ENCODE results near the gene NTMT1.

DNA sequence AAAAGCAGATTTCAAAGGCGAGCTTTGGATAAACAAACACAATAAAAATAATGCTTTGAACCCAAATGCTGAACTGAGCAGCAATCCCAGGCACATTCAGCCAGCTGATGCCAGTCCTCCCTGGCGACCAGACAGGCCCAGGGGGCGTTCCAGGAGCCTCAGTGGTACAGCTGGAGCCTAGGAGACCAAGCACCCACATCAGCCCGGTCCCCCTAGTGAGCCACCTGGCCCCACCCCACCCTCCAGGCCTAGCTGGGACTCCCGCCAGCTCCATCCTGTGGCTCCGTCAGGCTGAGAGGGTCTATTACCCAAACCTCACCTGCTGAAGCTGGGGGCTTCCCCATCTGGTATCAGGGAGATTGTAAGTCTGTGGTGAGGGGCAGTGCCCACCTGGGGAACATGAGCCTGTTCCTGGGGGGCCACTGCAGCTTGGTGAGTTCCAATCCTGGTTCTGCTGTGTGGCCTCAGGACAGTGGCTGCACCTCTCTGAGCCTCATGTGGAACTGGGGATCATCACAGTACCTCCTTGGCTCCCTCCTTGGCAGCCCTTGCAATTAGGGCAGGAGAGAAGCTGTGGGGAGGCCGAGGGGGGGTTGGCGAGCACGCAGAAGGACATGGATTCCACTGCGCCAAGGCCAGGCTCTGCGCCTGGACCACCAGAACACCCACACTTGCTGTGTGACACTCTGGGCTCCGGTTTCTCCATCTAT lies 21.8 kb upstream of the NTMT1 start:
- TF ChIP-seq, protein P1, sequence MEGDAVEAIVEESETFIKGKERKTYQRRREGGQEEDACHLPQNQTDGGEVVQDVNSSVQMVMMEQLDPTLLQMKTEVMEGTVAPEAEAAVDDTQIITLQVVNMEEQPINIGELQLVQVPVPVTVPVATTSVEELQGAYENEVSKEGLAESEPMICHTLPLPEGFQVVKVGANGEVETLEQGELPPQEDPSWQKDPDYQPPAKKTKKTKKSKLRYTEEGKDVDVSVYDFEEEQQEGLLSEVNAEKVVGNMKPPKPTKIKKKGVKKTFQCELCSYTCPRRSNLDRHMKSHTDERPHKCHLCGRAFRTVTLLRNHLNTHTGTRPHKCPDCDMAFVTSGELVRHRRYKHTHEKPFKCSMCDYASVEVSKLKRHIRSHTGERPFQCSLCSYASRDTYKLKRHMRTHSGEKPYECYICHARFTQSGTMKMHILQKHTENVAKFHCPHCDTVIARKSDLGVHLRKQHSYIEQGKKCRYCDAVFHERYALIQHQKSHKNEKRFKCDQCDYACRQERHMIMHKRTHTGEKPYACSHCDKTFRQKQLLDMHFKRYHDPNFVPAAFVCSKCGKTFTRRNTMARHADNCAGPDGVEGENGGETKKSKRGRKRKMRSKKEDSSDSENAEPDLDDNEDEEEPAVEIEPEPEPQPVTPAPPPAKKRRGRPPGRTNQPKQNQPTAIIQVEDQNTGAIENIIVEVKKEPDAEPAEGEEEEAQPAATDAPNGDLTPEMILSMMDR (IDR thresholded peaks at IDR 0.05), result no peak
- TF ChIP-seq POLR2A (IDR thresholded peaks at IDR 0.05), result no peak
